Raji (cell line): ENCODE results near the gene SLC30A1.

Source experiments
- POLR2A ChIP-seq: IDR thresholded peaks from 2 replicates; pipeline ENCODE4 v1.6.1; 2011; ENCODE audit warnings: low read depth, low read length, control low read depth; ENCODE audit not compliant: insufficient read depth

Gene SLC30A1

GRCh38 chr1:211547710-211548109 lies 31.3 kb downstream of the SLC30A1 start:
- no peak for TF ChIP-seq POLR2A

- no peak for TF ChIP-seq POLR2A
These were observed 32.4 kb downstream of the SLC30A1 start for GRCh38 chr1:211546543-211546942.

GRCh38 chr1:211543025-211543424 lies 35.9 kb downstream of the SLC30A1 start:
- TF ChIP-seq POLR2A = no peak

- no peak for TF ChIP-seq POLR2A
These were observed 37.1 kb downstream of the SLC30A1 start for GRCh38 chr1:211541720-211542477.

GRCh38 chr1:211541278-211541677 lies 37.7 kb downstream of the SLC30A1 start:
- TF ChIP-seq POLR2A = no peak

- TF ChIP-seq POLR2A = no peak
These were observed 40.7 kb downstream of the SLC30A1 start for GRCh38 chr1:211538287-211538686.

GRCh38 chr1:211537253-211537652 lies 41.7 kb downstream of the SLC30A1 start:
- no peak for TF ChIP-seq POLR2A

GRCh38 chr1:211536606-211537005 lies 42.4 kb downstream of the SLC30A1 start:
- TF ChIP-seq POLR2A = no peak

GRCh38 chr1:211535346-211535745 lies 43.6 kb downstream of the SLC30A1 start:
- no peak for TF ChIP-seq POLR2A

- no peak for TF ChIP-seq POLR2A
These were observed 44.2 kb downstream of the SLC30A1 start for GRCh38 chr1:211534545-211535291.

GRCh38 chr1:211532088-211532444 lies 46.9 kb downstream of the SLC30A1 start:
- no peak for TF ChIP-seq POLR2A

GRCh38 chr1:211531194-211532087 lies 47.5 kb downstream of the SLC30A1 start:
- TF ChIP-seq POLR2A = no peak

- TF ChIP-seq POLR2A = no peak
These were observed 48.9 kb downstream of the SLC30A1 start for GRCh38 chr1:211530102-211530501.

GRCh38 chr1:211529453-211529852 lies 49.5 kb downstream of the SLC30A1 start:
- no peak for TF ChIP-seq POLR2A

GRCh38 chr1:211529011-211529410 lies 50.0 kb downstream of the SLC30A1 start:
- TF ChIP-seq POLR2A = no peak

GRCh38 chr1:211527888-211528287 lies 51.1 kb downstream of the SLC30A1 start:
- no peak for TF ChIP-seq POLR2A

- no peak for TF ChIP-seq POLR2A
These were observed 52.0 kb downstream of the SLC30A1 start for GRCh38 chr1:211527006-211527405.
